ENCODE measurements around the gene KRT84. TPM values are rescaled to one million over a fixed set of nuclear protein-coding genes. Genes with fewer than 3 reads are reported as not detected.
"Not testable (repeated sequence)": the region's sequence is repeated elsewhere in the genome, so short reads cannot be mapped to it uniquely, and the experiment has no call there.

KRT84 gene
- polyA plus RNA-seq, 1 donor from 2014 or later = not detected

DNA sequence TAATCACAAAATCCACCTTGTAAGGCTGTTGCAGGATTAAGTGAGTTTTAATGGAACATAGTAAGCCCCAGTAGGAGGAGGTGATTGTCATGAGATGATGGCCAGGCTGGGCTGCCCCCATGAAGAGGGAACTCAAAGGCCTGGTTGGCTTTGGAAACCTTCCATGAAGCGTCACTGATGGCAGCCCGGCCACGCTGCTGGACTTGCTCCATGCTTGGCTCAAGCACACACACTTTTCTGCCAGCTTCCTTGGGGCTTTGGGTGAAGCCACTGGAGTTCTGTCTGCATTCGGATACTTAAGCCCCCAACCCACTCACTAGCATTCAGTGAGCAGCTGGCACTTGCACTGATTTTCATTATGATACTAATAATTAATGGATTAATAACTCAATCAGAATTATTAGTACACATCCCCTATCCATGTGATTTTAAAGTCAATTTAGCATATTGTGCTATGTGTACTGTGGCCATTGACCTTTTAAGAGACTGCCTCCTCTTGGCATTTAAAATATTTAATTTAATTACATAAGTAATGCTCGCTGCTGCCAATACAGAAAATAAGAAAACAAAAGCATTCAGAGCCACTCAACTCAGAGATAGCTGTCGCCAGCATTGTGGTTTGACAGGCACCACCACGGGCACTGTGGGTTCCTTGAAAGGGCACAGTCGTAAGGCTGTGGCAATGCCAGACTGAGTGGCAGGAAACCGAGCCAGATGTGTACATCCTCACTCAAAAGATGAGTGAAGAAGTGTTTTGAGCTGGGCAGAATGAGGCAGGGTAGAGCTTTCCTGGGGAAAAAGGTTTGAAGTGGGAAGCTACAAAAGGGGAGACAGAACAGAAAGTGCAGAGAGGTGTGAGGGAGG lies 34.0 kb downstream of the KRT84 start:
- Mint-ChIP-seq H3K27ac (no peak overlapping the region), H3K4me3 (peak overlapping the region in 2 of 4 donors; percentile 13 to 78), H3K27me3 (peaks cover 16% of the 10 kb centered on the region), H3K4me1 (peaks cover 0 to 5% (median 4%) of the 10 kb centered on the region in 3 donors), H3K36me3 (no peaks in the 10 kb centered on the region), H3K9me3 (no peaks in the 10 kb centered on the region)

GRCh38 chr12:52350786-52351185 lies 34.7 kb downstream of the KRT84 start:
- Mint-ChIP-seq H3K36me3 (no peaks in the 10 kb centered on the region), H3K4me3 (peak overlapping the region in 1 of 4 donors; percentile 17), H3K27ac (no peak overlapping the region), H3K9me3 (no peaks in the 10 kb centered on the region), H3K27me3 (peaks cover 16% of the 10 kb centered on the region), H3K4me1 (peaks cover 0 to 5% (median 4%) of the 10 kb centered on the region in 3 donors)

GRCh38 chr12:52350021-52350620 lies 35.3 kb downstream of the KRT84 start:
- Mint-ChIP-seq H3K4me1 (peaks cover 0 to 5% (median 4%) of the 10 kb centered on the region in 3 donors), H3K4me3 (no peak overlapping the region), H3K27ac (no peak overlapping the region), H3K9me3 (no peaks in the 10 kb centered on the region), H3K27me3 (peaks cover 16% of the 10 kb centered on the region), H3K36me3 (no peaks in the 10 kb centered on the region)

- peaks cover 15% of the 10 kb centered on the region for H3K27me3 Mint-ChIP-seq
- no peaks in the 10 kb centered on the region for H3K9me3 Mint-ChIP-seq
- H3K27ac Mint-ChIP-seq = no peak overlapping the region
These were observed 36.3 kb downstream of the KRT84 start for GRCh38 chr12:52349196-52349595.

GRCh38 chr12:52347551-52348510 lies 37.6 kb downstream of the KRT84 start:
- Mint-ChIP-seq H3K27ac (no peak overlapping the region), H3K9me3 (peaks cover 0 to 5% (median 0%) of the 10 kb centered on the region in 3 donors), H3K36me3 (no peaks in the 10 kb centered on the region), H3K4me3 (no peak overlapping the region), H3K27me3 (peaks cover 11% of the 10 kb centered on the region), H3K4me1 (peaks cover 0 to 5% (median 4%) of the 10 kb centered on the region in 3 donors)

More at GRCh38 chr12:52349196-52349595, 36.3 kb downstream of the KRT84 start:
- no peak overlapping the region for H3K4me3 Mint-ChIP-seq
- H3K36me3 Mint-ChIP-seq = no peaks in the 10 kb centered on the region
- peaks cover 0 to 5% (median 4%) of the 10 kb centered on the region in 3 donors for H3K4me1 Mint-ChIP-seq

GRCh38 chr12:52347016-52347415 lies 38.4 kb downstream of the KRT84 start:
- Mint-ChIP-seq H3K27ac (no peak overlapping the region), H3K27me3 (peaks cover 10% of the 10 kb centered on the region), H3K9me3 (peaks cover 0 to 5% (median 0%) of the 10 kb centered on the region in 3 donors), H3K4me3 (no peak overlapping the region), H3K4me1 (peaks cover 0 to 5% (median 4%) of the 10 kb centered on the region in 3 donors), H3K36me3 (no peaks in the 10 kb centered on the region)

DNA sequence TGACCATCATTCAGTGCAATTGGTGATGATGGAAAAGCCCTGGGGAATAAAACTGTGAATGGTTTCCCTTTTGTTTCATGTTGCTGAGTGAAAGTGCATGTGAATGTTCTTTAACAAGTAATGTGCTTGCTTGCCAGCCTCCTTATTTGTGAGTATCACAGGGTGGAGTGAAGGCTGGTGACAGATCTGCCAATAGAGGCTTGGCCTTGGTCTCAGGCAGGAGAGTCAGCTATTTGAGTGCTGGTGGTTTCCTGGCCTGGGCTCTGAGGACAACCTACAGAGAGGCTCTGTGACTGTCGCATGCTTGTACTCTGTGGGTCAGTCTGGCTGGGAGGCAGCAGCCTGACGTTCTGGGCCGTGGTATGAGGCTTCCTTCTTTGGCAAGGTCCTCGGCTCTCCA lies 38.9 kb downstream of the KRT84 start:
- Mint-ChIP-seq H3K27me3 (peaks cover 10% of the 10 kb centered on the region), H3K9me3 (peaks cover 0 to 5% (median 0%) of the 10 kb centered on the region in 3 donors), H3K4me3 (no peak overlapping the region), H3K4me1 (peaks cover 0 to 2% (median under 1%) of the 10 kb centered on the region in 3 donors), H3K36me3 (no peaks in the 10 kb centered on the region), H3K27ac (no peak overlapping the region)

DNA sequence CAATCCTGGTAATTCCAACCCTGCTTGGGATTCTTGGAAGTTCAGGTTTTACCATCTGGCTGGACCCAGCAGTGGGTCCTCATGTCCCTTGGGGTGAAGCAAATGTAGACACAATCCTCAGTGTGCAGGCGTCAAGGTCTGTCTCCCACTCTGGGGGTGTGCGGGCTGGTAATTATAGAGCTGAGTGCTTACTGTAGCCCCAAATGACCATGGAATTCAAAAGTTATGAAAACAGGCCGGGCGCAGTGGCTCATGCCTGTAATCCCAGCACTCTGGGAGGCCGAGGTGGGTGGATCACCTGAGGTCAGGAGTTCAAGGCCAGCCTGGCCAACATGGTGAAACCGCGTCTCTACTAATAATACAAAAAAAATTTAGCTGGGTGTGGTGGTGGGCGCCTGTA lies 40.4 kb downstream of the KRT84 start:
- not testable (repeated sequence) for H3K27ac Mint-ChIP-seq, H3K4me3 Mint-ChIP-seq, H3K36me3 Mint-ChIP-seq, H3K9me3 Mint-ChIP-seq, H3K4me1 Mint-ChIP-seq, H3K27me3 Mint-ChIP-seq

GRCh38 chr12:52344111-52344510 lies 41.3 kb downstream of the KRT84 start:
- H3K27me3 Mint-ChIP-seq = peaks cover 10% of the 10 kb centered on the region
- peaks cover 0 to 2% (median 0%) of the 10 kb centered on the region in 3 donors for H3K4me1 Mint-ChIP-seq
- H3K4me3 Mint-ChIP-seq = no peak overlapping the region
- H3K9me3 Mint-ChIP-seq = peaks cover 0 to 5% (median 0%) of the 10 kb centered on the region in 3 donors
- no peaks in the 10 kb centered on the region for H3K36me3 Mint-ChIP-seq
- H3K27ac Mint-ChIP-seq = no peak overlapping the region

DNA sequence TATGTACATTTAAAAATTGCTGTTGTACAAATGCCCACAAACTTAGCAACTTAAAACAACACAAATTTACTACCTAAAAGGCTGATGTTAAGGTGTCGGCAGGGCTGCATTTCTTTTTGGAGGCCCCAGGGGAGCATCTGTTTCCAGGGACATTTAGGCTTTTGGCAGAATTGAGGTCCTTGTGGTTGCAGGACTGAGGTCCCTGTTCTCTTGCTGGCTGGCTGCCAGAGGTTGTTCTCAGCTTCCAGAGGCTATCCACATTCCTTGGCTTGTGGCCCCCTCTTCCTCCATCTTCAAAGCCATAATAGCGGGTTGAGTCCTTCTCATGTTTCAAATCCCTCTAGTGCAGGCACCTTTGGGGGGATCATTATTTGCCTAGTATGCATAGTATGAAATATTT lies 41.9 kb downstream of the KRT84 start:
- Mint-ChIP-seq H3K27me3 (peaks cover 13% of the 10 kb centered on the region), H3K4me1 (peaks cover 0 to 2% (median 0%) of the 10 kb centered on the region in 3 donors), H3K4me3 (no peak overlapping the region), H3K27ac (no peak overlapping the region), H3K9me3 (peaks cover 0 to 5% (median 0%) of the 10 kb centered on the region in 3 donors), H3K36me3 (no peaks in the 10 kb centered on the region)

DNA sequence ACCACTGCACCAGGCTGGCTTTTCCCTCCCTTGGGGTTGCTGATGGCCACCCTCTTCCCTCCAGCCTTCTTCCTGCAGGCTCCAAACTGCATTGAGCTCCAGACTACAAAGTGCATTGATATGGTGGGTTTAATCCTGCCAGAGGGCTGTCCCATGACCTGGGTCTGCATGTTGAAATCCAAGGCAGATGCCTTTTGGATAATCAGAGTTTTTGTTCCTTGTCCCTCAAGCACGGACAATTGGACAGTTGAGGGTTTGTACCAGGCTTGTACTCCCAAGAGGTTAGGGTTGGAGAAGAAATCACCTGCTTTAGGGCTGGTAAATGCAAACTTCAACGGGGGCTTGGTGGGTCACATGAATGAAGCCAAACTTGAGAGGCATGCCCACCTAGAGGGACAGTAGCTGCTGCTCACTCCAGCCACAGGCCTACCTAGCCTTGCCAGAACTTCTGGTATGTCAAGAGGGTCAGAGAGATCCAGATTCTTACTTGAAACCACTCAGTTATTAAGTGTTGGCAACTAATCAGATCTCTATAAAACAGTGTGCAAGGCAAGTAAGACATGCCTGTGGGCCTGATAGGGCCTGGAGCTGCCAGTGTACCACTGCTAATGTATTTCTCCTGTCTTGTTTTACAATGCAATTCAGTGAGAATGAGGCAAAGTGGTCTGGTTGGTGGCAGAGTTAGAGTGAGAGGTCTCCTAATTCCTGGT lies 42.5 kb downstream of the KRT84 start:
- H3K9me3 Mint-ChIP-seq = peaks cover 0 to 5% (median under 1%) of the 10 kb centered on the region in 3 donors
- H3K27me3 Mint-ChIP-seq = peaks cover 13% of the 10 kb centered on the region
- H3K36me3 Mint-ChIP-seq = no peaks in the 10 kb centered on the region
- H3K4me1 Mint-ChIP-seq = peaks cover 0 to 2% (median 0%) of the 10 kb centered on the region in 3 donors
- no peak overlapping the region for H3K27ac Mint-ChIP-seq
- H3K4me3 Mint-ChIP-seq = no peak overlapping the region

DNA sequence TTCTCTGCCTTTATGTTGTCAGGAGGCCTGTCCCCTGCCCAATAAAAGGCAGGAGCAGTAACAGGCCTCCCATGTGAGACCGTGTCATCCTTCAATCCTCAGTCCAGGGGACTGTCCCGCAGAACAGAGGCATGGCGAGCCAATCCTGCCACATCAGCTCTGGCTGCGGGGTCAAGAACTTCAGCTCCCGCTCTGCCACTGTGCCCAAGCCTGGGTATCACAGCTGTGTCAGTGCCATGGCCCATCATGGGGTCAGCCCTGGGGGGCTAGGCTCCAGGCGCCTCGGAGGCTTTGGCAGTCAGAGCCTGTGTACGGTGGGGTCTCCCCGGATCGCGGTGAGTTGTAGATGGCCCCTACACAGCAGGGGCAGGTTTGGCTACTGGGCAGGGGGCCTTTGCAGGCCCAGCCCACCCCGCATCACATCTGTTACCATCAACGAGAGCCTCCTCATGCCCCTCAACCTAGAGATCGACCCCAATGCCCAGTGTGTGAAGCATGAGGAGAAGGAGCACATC lies 44.3 kb downstream of the KRT84 start:
- H3K4me1 Mint-ChIP-seq = peaks cover 0 to 2% (median 0%) of the 10 kb centered on the region in 3 donors
- H3K27me3 Mint-ChIP-seq = peaks cover 15% of the 10 kb centered on the region
- peaks cover 0 to 10% (median 5%) of the 10 kb centered on the region in 3 donors for H3K9me3 Mint-ChIP-seq
- no peak overlapping the region for H3K27ac Mint-ChIP-seq
- no peak overlapping the region for H3K4me3 Mint-ChIP-seq
- H3K36me3 Mint-ChIP-seq = no peaks in the 10 kb centered on the region

DNA sequence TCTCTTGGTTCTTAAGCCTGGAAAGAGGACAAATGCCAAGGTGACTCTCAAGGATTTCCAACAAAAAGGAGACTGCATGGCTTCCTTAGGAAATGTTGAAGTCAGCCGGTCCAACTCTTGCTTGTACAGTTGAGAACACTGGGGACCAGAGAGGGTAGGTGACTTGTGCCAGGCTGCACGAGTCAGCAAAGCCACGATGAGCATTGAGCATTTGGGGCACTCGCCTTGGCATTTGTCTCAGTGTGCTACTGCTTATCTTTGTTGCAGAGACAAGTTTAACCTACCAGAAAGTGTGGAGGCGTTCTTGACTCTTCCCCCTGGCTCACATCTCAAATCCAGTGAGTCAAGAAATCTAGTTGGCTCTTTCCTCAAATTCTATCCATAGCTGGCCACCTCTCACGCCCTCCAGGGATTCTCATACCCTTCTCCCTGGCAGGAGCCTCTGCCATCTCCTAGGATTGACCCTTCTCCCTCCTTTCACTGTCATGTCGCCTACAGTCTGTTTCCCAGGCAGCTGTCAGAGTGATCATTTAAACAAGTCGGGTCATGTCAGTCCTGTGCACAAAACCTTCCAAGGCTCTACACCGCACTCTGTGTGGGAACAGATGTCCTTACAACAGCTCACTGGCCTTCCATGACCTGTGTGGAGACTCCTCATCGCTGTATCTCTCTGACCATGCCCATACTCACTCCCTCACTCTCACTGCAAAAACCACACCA lies 47.1 kb downstream of the KRT84 start:
- Mint-ChIP-seq H3K9me3 (peaks cover 0 to 5% (median 5%) of the 10 kb centered on the region in 3 donors), H3K27me3 (peaks cover 16% of the 10 kb centered on the region), H3K27ac (no peak overlapping the region), H3K4me1 (peaks cover 0 to 2% (median 0%) of the 10 kb centered on the region in 3 donors), H3K36me3 (no peaks in the 10 kb centered on the region), H3K4me3 (no peak overlapping the region)
